GM12872 (cell line): ENCODE results near the gene PLSCR3.
A peak's percentile ranks its signal among the peaks of the same experiment; 100 is the strongest.

Experiments
- CTCF ChIP-seq: IDR thresholded peaks from 3 replicates; pipeline ENCODE4 v1.5.1; 2011; ENCODE audit warnings: low read depth, mild to moderate bottlenecking, low read length, moderate library complexity; ENCODE audit not compliant: insufficient read depth

The PLSCR3 gene

GRCh38 chr17:7394452-7395191 lies at the start of gene PLSCR3:
Gene PLSCR3, minus strand, starts transcription at chr17:7394525. Its CDS starts 415 bp downstream, at chr17:7394110.
- peak; percentile 68 for TF ChIP-seq CTCF

GRCh38 chr17:7443499-7444485 lies 49.5 kb upstream of the PLSCR3 start:
- TF ChIP-seq CTCF = no peak

GRCh38 chr17:7442142-7442541 lies 47.8 kb upstream of the PLSCR3 start:
- TF ChIP-seq CTCF = no peak

GRCh38 chr17:7441266-7441665 lies 46.9 kb upstream of the PLSCR3 start:
- no peak for TF ChIP-seq CTCF

GRCh38 chr17:7440834-7441195 lies 46.5 kb upstream of the PLSCR3 start:
- no peak for TF ChIP-seq CTCF

GRCh38 chr17:7440113-7440833 lies 45.9 kb upstream of the PLSCR3 start:
- no peak for TF ChIP-seq CTCF
